ENCODE data around the gene CCDC146. TPM values are rescaled to one million over a fixed set of nuclear protein-coding genes. Genes with fewer than 3 reads are reported as not detected.

Gene CCDC146
- total RNA-seq, 1 experiment from 2014 or later: 0.72 TPM

DNA sequence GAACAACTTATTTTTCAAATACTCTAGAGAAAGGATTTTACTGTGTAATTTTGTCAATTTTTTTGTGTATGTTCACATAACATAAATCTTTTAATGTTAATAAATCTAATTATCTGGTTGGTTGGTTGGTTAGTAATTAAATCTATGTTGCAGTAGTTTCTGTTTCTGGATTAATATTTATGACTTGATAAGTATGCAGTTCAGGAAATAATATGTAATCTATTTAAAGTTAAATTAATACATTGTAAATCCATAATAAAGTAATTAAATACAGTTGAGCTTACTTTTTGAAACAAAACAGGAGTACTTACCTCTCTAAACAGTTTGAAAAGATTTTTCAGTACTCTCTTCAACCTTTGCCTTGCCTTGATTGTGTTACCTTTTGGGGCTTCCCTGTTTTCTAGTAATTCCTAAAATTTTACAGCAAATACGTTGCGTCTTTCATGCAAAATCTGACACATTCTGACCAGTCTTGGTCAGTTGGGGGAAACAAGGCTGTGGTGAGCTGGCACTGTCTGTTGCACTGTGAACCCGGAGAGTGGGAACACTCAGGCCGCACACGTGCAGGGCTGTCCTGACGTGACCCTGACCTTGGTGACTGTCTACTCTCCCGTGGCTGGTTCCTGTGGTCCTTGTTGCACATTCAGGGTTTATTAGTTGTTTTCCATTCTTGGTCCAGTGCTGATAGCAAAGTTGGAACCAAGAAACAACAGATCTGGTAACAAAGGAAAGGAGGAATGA is 122.8 kb downstream of the CCDC146 start:
- H3K79me2 ChIP-seq (ENCODE audit: insufficient read depth, low read length): no peaks in the 10 kb centered on the region
- no CpG with 5 or more reads among the region's 7 CpGs for WGBS (ENCODE audit: extremely low coverage, insufficient read length, low lambda C conversion rate)
- no peak overlapping the region for H2BK5ac ChIP-seq (ENCODE audit: insufficient read length, low read length)
- no peak overlapping the region for H3T11ph ChIP-seq (ENCODE audit: low read length)
- no peak overlapping the region for H3K9ac ChIP-seq (ENCODE audit: extremely low read depth, insufficient read length, low read length)
- H2BK12ac ChIP-seq (ENCODE audit: insufficient read length, low read depth, low read length): no peak overlapping the region
- H3K27ac ChIP-seq (ENCODE audit: insufficient read length, low read depth, low read length): no peak overlapping the region
- H3K23ac ChIP-seq (ENCODE audit: insufficient read length, low read depth, low read length): no peak overlapping the region
- no peaks in the 10 kb centered on the region for H3K23me2 ChIP-seq (ENCODE audit: insufficient read length, low read depth, low read length, poor library complexity, severe bottlenecking)
- Mint-ChIP-seq H3K27ac (no peak overlapping the region), H3K4me1 (peaks cover 18 to 24% of the 10 kb centered on the region in 2 experiments), H3K36me3 (ENCODE audit: insufficient read depth in 1 of 3, low read depth in 3 of 3) (peaks cover 0 to 1% (median 0%) of the 10 kb centered on the region in 3 experiments; a peak in 1 of 7 replicates), H3K9me3 (no peaks in the 10 kb centered on the region), H3K27me3 (ENCODE audit: low read depth) (no peaks in the 10 kb centered on the region), H3K4me3 (no peak overlapping the region)
- no peak overlapping the region for H2BK120ac ChIP-seq (ENCODE audit: low read depth, low read length, poor library complexity, severe bottlenecking)
- H3K9me3 ChIP-seq (ENCODE audit: control insufficient read depth, low read depth, low read length): no peaks in the 10 kb centered on the region
- H3K79me1 ChIP-seq (ENCODE audit: insufficient read depth, low read depth, low read length, poor library complexity, severe bottlenecking): no peaks in the 10 kb centered on the region
- no peak overlapping the region for H3K18ac ChIP-seq (ENCODE audit: insufficient read length, low read depth, low read length)
- no peak overlapping the region for H4K8ac ChIP-seq (replicated peaks; ENCODE audit: insufficient read length, low read depth, low read length)
- no peak overlapping the region for H4K91ac ChIP-seq (ENCODE audit: insufficient read length, low read depth, low read length)
- H3K4ac ChIP-seq (ENCODE audit: low read depth, low read length): no peak overlapping the region
- no peak overlapping the region for H2AK5ac ChIP-seq (ENCODE audit: insufficient read length, low read length)
- H3K56ac ChIP-seq (ENCODE audit: insufficient read length, low read depth, low read length): no peak overlapping the region
- no peak overlapping the region for H3K14ac ChIP-seq (ENCODE audit: insufficient read depth, low read length)
- no peaks in the 10 kb centered on the region for H3K27me3 ChIP-seq (ENCODE audit: insufficient read depth, low read length)
- H3K4me2 ChIP-seq (ENCODE audit: insufficient read depth, insufficient read length, low read length): no peak overlapping the region
- DNase-seq: no peak
- H4K5ac ChIP-seq (ENCODE audit: insufficient read length, low read depth, low read length): no peak overlapping the region
- H2AFZ ChIP-seq (ENCODE audit: low read length): no peak overlapping the region
- H2BK15ac ChIP-seq (ENCODE audit: low read depth, low read length): no peak overlapping the region
- H3K4me1 ChIP-seq (ENCODE audit: insufficient read depth, low read length): peaks cover 7% of the 10 kb centered on the region; the same call in 1 of the 2 replicates
- TF ChIP-seq, protein P1, sequence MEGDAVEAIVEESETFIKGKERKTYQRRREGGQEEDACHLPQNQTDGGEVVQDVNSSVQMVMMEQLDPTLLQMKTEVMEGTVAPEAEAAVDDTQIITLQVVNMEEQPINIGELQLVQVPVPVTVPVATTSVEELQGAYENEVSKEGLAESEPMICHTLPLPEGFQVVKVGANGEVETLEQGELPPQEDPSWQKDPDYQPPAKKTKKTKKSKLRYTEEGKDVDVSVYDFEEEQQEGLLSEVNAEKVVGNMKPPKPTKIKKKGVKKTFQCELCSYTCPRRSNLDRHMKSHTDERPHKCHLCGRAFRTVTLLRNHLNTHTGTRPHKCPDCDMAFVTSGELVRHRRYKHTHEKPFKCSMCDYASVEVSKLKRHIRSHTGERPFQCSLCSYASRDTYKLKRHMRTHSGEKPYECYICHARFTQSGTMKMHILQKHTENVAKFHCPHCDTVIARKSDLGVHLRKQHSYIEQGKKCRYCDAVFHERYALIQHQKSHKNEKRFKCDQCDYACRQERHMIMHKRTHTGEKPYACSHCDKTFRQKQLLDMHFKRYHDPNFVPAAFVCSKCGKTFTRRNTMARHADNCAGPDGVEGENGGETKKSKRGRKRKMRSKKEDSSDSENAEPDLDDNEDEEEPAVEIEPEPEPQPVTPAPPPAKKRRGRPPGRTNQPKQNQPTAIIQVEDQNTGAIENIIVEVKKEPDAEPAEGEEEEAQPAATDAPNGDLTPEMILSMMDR (conservative IDR thresholded peaks at IDR 0.05): no peak
- no peak overlapping the region for H2BK20ac ChIP-seq (ENCODE audit: low read depth, low read length, poor library complexity, severe bottlenecking)
- no peaks in the 10 kb centered on the region for H4K20me1 ChIP-seq (ENCODE audit: control insufficient read depth, insufficient read depth, insufficient read length)

All from H9 (cell line).